Muscle layer of colon (tissue), 2 donors: ENCODE data around the gene PIBF1.
"Not testable (repeated sequence)": the region's sequence is repeated elsewhere in the genome, so short reads cannot be mapped to it uniquely, and the experiment has no call there.

Experiments used
- H3K27ac ChIP-seq: one replicate; pipeline ENCODE4 v1.7.0; 2013; ENCODE audit warnings: low read depth, mild to moderate bottlenecking, low read length, moderate library complexity
- H3K27me3 ChIP-seq, 2 donors: one replicate each; pipeline ENCODE4 v1.7.0; 2013; ENCODE audit warnings: low read length in 2 of 2, mild to moderate bottlenecking in 2 of 2; ENCODE audit not compliant: insufficient read depth in 2 of 2, control insufficient read depth in 1 of 2
- H3K36me3 ChIP-seq: one replicate; pipeline ENCODE4 v1.7.0; 2013; ENCODE audit warnings: mild to moderate bottlenecking, low read length; ENCODE audit not compliant: insufficient read depth
- H3K4me1 ChIP-seq: one replicate; pipeline ENCODE4 v1.7.0; 2013; ENCODE audit warnings: mild to moderate bottlenecking, low read length; ENCODE audit not compliant: insufficient read depth
- H3K4me3 ChIP-seq, 2 donors: one replicate each; pipeline ENCODE4 v1.7.0; 2013; ENCODE audit warnings: low read length in 2 of 2, low read depth in 1 of 2, mild to moderate bottlenecking in 1 of 2, moderate library complexity in 1 of 2
- H3K9ac ChIP-seq: one replicate; pipeline ENCODE4 v1.7.0; 2013; ENCODE audit warnings: low read length
- H3K9me3 ChIP-seq: one replicate; pipeline ENCODE4 v1.7.0; 2013; ENCODE audit warnings: mild to moderate bottlenecking, low read length
- donor health status: abdominal sarcoma.
- donor health status: Adenocarcinoma of cecum.

Gene PIBF1

GRCh38 chr13:72782717-72783116 is 784 bp downstream of the PIBF1 start:
- peaks cover 5% of the 10 kb centered on the region for H3K36me3 ChIP-seq
- H3K9me3 ChIP-seq: no peaks in the 10 kb centered on the region
- peak overlapping the region; percentile 87 to 93 for H3K4me3 ChIP-seq
- H3K9ac ChIP-seq: peak overlapping the region; percentile 67
- H3K4me1 ChIP-seq: peaks cover 33% of the 10 kb centered on the region
- H3K27me3 ChIP-seq: no peaks in the 10 kb centered on the region
- peak overlapping the region; percentile 62 for H3K27ac ChIP-seq

DNA sequence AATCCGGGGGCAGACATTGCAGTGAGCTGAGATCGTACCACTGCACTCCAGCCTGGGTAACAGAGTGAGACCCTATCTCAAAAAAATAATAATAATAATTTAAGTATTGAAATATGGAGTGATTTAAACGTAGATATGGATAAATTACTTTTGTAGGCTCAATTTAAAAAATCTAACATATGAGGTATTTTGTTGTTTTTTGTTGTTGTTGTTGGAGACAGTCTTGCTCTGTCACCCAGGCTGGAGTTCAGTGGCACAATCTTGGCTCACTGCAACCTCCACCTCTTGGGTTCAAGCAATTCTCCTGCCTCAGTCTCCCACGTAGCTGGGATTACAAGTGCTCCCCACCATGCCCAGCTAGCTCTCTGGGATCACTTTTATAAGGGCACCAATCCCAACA is 2.7 kb downstream of the PIBF1 start:
- not testable (repeated sequence) for H3K27me3 ChIP-seq
- peaks cover 26% of the 10 kb centered on the region for H3K4me1 ChIP-seq

DNA sequence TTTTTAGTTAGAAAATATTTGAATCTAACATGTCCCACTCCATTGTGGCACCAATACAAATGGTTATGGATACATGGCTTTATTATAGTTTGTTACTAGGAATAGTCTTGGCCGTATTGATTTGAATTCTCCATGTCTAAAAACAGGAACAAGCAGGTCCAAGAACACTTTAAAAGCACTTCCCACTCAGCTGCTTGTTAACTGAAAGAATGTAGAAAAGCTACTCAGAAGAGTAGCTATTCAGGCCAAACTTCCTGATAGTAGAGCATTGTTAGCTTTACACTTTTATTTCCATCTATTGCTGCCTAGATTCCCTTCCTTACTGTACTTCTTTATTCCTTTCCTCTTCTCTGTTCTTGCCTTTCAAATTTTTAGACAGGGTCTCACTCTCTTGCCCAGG is 6.9 kb downstream of the PIBF1 start:
- H3K4me1 ChIP-seq: peaks cover 2% of the 10 kb centered on the region
- no peaks in the 10 kb centered on the region for H3K9me3 ChIP-seq
- H3K27ac ChIP-seq: no peak overlapping the region
- no peak overlapping the region for H3K4me3 ChIP-seq
- H3K9ac ChIP-seq: no peak overlapping the region
- no peaks in the 10 kb centered on the region for H3K27me3 ChIP-seq
- peaks cover 10% of the 10 kb centered on the region for H3K36me3 ChIP-seq

More for the DNA sequence above, 2.7 kb downstream of the PIBF1 start:
- not testable (repeated sequence) for H3K27ac ChIP-seq, H3K9me3 ChIP-seq, H3K4me3 ChIP-seq, H3K9ac ChIP-seq, H3K36me3 ChIP-seq

- Histone ChIP-seq H3K4me1 (no peaks in the 10 kb centered on the region), H3K36me3 (peaks cover 25% of the 10 kb centered on the region), H3K27ac (no peak overlapping the region), H3K4me3 (no peak overlapping the region), H3K9me3 (no peaks in the 10 kb centered on the region), H3K27me3 (no peaks in the 10 kb centered on the region), H3K9ac (no peak overlapping the region)
These were observed 10.7 kb downstream of the PIBF1 start for GRCh38 chr13:72792640-72793039.

DNA sequence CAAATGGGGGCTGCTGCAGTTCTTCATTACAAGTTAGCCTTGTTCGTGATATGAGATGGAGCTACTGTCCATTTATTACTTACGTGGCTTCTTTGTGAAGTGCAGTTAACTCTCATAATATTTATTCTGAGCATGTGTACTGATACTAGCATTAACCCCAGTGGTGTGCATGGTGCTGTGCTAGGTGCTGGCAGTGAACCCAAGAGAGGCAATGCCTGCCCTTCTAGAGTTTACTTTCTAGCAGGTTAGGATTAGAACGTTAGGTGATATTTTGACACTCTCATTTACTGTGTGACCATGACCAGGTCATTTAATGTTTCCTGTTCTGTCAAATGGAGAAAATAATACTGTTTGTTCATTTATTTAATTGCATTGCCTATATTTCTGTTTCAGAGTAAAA is 16.9 kb downstream of the PIBF1 start:
- Histone ChIP-seq H3K4me1 (no peaks in the 10 kb centered on the region), H3K4me3 (no peak overlapping the region), H3K27ac (no peak overlapping the region), H3K27me3 (no peaks in the 10 kb centered on the region), H3K36me3 (peaks cover 24% of the 10 kb centered on the region), H3K9ac (no peak overlapping the region), H3K9me3 (no peaks in the 10 kb centered on the region)

DNA sequence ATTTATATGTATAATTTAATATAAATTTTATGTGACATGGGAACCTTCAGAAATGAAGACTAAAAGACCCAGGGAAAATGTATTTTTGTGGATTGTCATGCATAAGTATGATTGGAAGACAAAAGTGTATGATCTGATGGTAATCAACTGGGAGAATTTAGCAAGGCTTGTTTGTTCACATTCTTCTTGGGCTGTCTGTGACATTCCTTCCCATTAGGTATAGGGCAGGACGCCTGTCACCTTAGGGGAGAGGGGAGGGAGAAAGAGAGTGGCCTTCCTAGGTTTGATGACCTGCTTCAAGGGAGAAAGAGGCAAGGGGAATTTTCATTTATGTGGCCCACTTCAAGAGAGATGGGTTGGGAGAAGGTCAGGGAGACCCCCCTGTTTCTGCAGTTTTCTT is 22.4 kb downstream of the PIBF1 start:
- Histone ChIP-seq H3K27ac (no peak overlapping the region), H3K9ac (no peak overlapping the region), H3K9me3 (no peaks in the 10 kb centered on the region), H3K27me3 (no peaks in the 10 kb centered on the region), H3K36me3 (peaks cover 4% of the 10 kb centered on the region), H3K4me3 (no peak overlapping the region), H3K4me1 (no peaks in the 10 kb centered on the region)

GRCh38 chr13:72805676-72806346 is 23.9 kb downstream of the PIBF1 start:
- H3K27ac ChIP-seq: no peak overlapping the region
- no peaks in the 10 kb centered on the region for H3K36me3 ChIP-seq
- H3K9ac ChIP-seq: no peak overlapping the region
- no peaks in the 10 kb centered on the region for H3K9me3 ChIP-seq
- no peak overlapping the region for H3K4me3 ChIP-seq
- H3K27me3 ChIP-seq: no peaks in the 10 kb centered on the region
- no peaks in the 10 kb centered on the region for H3K4me1 ChIP-seq

- not testable (repeated sequence) for H3K9me3 ChIP-seq, H3K4me1 ChIP-seq, H3K9ac ChIP-seq, H3K27me3 ChIP-seq, H3K4me3 ChIP-seq, H3K27ac ChIP-seq, H3K36me3 ChIP-seq
These were observed 24.6 kb downstream of the PIBF1 start for GRCh38 chr13:72806514-72806913.

DNA sequence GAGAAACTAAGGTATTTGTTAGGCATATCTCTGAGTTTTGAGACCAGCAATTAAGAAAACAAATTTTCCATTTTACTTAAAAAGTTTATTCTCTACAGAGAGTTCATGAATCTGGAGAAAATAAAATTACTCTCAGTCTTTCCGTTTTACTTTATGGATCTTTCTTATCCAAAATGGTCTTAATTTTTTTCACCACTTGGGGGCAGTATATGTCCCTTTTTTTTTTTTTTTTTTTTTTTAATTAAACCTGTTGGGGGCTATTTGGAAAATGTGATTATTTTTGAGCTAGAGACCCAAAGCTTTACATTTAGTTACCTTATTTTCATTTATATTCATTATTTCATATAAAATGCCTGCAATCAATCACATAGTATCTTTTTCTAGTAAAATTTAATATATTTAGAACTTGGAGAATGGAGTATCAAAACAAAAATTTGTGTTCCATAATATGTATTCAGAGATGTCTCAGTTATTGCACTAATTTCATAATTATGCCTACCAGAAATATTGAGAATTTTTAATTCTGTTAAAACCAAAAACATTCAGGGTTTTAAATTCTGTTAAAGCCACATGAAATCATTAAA is 27.1 kb downstream of the PIBF1 start:
- H3K27ac ChIP-seq: no peak overlapping the region
- no peak overlapping the region for H3K4me3 ChIP-seq
- no peaks in the 10 kb centered on the region for H3K27me3 ChIP-seq
- H3K4me1 ChIP-seq: no peaks in the 10 kb centered on the region
- H3K9ac ChIP-seq: no peak overlapping the region
- no peaks in the 10 kb centered on the region for H3K9me3 ChIP-seq
- H3K36me3 ChIP-seq: no peaks in the 10 kb centered on the region

DNA sequence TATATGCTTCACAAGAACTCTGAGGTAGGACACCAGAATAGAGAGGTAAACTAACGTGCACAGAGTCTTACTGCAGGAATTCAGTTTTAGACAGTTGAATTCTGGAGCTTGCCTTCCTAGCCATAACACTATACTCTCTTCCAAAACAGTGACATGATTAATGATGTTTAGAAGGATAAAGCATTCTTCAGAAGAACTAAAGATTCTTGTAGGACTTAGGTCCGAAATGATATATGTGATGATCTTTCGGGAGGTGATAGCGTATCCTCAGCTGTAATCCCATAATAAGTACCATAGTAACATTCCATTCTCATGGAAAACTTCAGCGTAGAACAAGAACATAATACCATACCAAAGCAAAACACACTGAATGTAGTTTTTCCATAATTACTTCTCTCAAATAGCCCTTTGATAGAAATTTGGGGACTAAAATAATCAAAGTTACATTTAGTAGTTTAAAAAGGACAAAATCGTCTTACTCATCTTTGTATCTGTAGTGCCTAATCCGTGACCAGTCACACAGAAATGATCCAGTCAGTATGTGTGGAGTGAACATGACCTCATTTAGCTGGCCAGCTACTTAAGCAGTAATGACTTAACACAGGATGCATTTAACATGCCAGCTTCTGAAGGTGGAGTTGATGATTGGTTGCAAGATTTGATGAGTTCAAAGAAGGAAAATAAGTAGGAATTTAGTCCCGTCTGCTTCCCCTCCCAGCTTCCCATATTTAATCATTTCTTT is 38.4 kb downstream of the PIBF1 start:
- H3K4me1 ChIP-seq: peaks cover 10% of the 10 kb centered on the region
- H3K9me3 ChIP-seq: no peaks in the 10 kb centered on the region
- H3K9ac ChIP-seq: no peak overlapping the region
- H3K4me3 ChIP-seq: no peak overlapping the region
- peaks cover 3% of the 10 kb centered on the region for H3K36me3 ChIP-seq
- no peak overlapping the region for H3K27ac ChIP-seq
- H3K27me3 ChIP-seq: no peaks in the 10 kb centered on the region

DNA sequence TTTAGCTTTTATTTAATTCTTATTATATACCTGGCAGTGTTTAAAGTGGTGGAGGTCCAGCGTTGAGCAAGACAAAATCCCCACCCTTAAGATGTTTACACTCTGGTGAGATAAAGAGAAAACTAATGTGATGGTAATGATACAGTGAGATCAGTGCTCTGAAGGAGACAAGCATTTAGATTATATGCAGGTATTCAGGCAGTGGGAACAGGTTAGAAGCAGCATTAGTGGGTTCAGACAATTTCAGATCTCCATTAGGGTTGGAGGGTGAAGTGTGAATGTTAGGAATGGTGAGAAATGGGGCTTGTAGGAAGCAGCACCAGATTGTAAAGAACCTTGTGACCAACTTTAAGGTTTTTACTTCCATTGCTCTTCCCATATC is 39.0 kb downstream of the PIBF1 start:
- H3K9ac ChIP-seq: no peak overlapping the region
- no peaks in the 10 kb centered on the region for H3K27me3 ChIP-seq
- H3K36me3 ChIP-seq: peaks cover 3% of the 10 kb centered on the region
- no peak overlapping the region for H3K27ac ChIP-seq
- H3K9me3 ChIP-seq: no peaks in the 10 kb centered on the region
- H3K4me1 ChIP-seq: peaks cover 10% of the 10 kb centered on the region
- H3K4me3 ChIP-seq: no peak overlapping the region
